ENCODE measurements around the gene VWF.

- TF ChIP-seq CTCF (IDR thresholded peaks at IDR 0.05) (peak in 2 of 6 experiments; percentile 26 to 32), POLR2A (IDR thresholded peaks at IDR 0.05) (no peak)
Observed at GRCh38 chr12:6080149-6081045, 44.1 kb downstream of the VWF start.
